ENCODE results near the gene PIK3IP1.

Gene PIK3IP1

DNA sequence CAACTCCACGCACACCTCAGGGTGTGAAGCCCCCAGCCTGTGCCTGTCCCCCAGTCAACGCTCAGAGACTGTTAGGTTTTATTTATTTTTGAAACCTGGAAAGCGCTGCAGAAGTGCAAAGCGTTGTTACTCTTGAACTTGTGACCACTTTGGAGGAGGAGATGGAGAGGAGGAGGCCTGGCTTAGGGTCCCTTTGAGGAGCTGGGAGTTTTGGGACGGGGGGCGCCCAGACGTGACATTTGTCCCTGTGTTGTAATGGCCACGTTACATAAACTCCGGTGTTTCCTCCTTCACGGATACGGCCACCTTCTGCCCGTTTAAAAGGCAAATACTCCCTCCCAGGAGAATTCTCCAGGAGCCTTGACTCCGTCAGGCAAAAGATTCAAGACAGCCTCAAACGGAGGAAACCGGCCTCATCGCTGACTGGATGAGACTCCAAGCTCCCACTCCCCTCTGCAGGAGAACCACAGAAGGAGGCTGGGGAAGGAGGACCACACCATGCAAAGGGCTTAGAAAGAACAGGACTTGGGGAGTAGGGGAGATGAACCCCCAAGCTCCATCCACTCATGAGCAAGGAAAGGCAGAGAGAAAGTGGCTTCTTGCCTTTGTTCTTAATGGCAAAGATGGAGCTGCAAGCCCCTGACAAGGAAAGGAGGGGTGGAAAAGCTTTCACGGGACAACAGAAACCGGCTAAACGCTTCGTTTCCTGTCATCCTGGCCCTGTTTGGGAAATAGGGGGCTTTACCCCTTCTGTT is 630 bp downstream of the PIK3IP1 start:
- peak overlapping the region; percentile 53 for H3K4me3 ChIP-seq (ENCODE audit: insufficient read depth, low read length, poor library complexity, severe bottlenecking)
- H3K36me3 ChIP-seq (ENCODE audit: low read length), result no peaks in the 10 kb centered on the region
- H4K20me1 ChIP-seq (ENCODE audit: low read depth, low read length), result no peaks in the 10 kb centered on the region
- peak overlapping the region; percentile 100 for H3K4me2 ChIP-seq (ENCODE audit: low read depth, low read length, poor library complexity, severe bottlenecking)
- no peaks in the 10 kb centered on the region for H3K9me2 ChIP-seq (replicated peaks; ENCODE audit: insufficient read depth, low read length)
- H3K27me3 ChIP-seq (ENCODE audit: low read length), result no peaks in the 10 kb centered on the region
- TF ChIP-seq EZH2phosphoT487 (conservative IDR thresholded peaks at IDR 0.05; ENCODE audit: low read length), result no peak
- TF ChIP-seq, protein P1, sequence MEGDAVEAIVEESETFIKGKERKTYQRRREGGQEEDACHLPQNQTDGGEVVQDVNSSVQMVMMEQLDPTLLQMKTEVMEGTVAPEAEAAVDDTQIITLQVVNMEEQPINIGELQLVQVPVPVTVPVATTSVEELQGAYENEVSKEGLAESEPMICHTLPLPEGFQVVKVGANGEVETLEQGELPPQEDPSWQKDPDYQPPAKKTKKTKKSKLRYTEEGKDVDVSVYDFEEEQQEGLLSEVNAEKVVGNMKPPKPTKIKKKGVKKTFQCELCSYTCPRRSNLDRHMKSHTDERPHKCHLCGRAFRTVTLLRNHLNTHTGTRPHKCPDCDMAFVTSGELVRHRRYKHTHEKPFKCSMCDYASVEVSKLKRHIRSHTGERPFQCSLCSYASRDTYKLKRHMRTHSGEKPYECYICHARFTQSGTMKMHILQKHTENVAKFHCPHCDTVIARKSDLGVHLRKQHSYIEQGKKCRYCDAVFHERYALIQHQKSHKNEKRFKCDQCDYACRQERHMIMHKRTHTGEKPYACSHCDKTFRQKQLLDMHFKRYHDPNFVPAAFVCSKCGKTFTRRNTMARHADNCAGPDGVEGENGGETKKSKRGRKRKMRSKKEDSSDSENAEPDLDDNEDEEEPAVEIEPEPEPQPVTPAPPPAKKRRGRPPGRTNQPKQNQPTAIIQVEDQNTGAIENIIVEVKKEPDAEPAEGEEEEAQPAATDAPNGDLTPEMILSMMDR (IDR thresholded peaks at IDR 0.05; ENCODE audit: insufficient read depth, low read length, poor library complexity, severe bottlenecking), result no peak
- peak overlapping the region; percentile 97 for H3K27ac ChIP-seq (ENCODE audit: low read depth, low read length)
- H2AFZ ChIP-seq (ENCODE audit: low read depth, low read length, severe bottlenecking), result peak overlapping the region; percentile 23
- H3K79me2 ChIP-seq (ENCODE audit: insufficient read depth, low read length), result no peaks in the 10 kb centered on the region
- H3F3A ChIP-seq (ENCODE audit: insufficient read depth), result peaks cover 46% of the 10 kb centered on the region
- H3K9ac ChIP-seq (ENCODE audit: low read length), result peak overlapping the region; percentile 75
- no peaks in the 10 kb centered on the region for H3K9me3 ChIP-seq (ENCODE audit: insufficient read depth, low read length)

DNA sequence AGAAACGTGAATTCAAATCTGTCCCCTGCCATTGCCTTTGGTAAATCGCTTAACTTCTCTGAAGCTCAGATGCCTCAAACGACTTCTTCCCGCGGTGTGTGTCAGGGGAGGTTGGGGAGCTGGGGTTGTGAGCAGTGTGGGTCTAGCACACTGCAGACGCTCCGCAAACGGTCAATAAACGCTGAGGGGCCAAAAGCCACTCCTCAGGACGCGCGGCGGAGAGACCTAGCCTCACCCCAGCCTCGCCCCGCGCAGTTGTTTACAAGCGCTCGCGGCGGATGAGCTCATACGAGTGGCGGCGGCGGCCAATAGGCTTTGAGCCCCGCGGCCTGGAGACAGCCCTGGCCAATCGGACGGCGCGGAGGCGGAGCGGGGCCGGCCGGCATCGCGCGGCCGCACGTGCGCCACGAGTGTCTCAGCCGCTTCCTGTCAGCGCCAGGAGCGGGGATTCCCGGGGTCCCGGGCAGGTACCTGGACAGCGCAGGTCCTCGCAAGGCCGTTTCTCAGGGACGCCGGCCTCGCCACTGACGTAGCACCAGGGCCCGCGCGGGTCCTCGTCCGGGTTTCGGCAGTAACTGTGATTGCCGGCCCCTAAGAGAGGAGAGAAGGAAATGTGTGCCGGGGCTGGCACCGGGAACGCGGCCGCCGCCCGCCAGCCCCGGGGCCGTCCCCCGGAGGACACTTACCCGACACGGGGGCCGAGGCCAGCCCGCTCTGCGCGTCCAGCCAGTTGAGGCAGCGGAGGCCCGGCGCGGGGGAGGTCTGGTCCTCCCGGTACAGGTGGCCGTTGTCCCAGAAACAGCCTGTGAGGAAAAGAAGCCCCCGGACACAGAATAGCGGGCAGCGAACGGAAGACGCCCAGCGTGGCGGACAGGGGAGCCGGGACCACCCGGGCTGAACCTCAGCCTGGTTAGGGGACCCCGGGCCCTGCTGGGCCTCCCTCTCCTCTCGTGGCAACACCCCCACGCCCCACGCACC is 1.5 kb downstream of the PIK3IP1 start:
- H3K36me3 ChIP-seq (ENCODE audit: low read length), result no peaks in the 10 kb centered on the region
- TF ChIP-seq, protein P1 (IDR thresholded peaks at IDR 0.05; ENCODE audit: insufficient read depth, low read length, poor library complexity, severe bottlenecking), result no peak
- no peak for TF ChIP-seq EZH2phosphoT487 (conservative IDR thresholded peaks at IDR 0.05; ENCODE audit: low read length)
- H3K4me2 ChIP-seq (ENCODE audit: low read depth, low read length, poor library complexity, severe bottlenecking), result peak overlapping the region; percentile 100
- H3F3A ChIP-seq (ENCODE audit: insufficient read depth), result peaks cover 46% of the 10 kb centered on the region
- no peaks in the 10 kb centered on the region for H3K27me3 ChIP-seq (ENCODE audit: low read length)
- peak overlapping the region; percentile 97 for H3K27ac ChIP-seq (ENCODE audit: low read depth, low read length)
- H2AFZ ChIP-seq (ENCODE audit: low read depth, low read length, severe bottlenecking), result peak overlapping the region; percentile 61
- peak overlapping the region; percentile 72 for H3K4me3 ChIP-seq (ENCODE audit: insufficient read depth, low read length, poor library complexity, severe bottlenecking)
- H3K9ac ChIP-seq (ENCODE audit: low read length), result peak overlapping the region; percentile 75
- H3K9me3 ChIP-seq (ENCODE audit: insufficient read depth, low read length), result no peaks in the 10 kb centered on the region
- H3K9me2 ChIP-seq (replicated peaks; ENCODE audit: insufficient read depth, low read length), result no peaks in the 10 kb centered on the region
- no peaks in the 10 kb centered on the region for H4K20me1 ChIP-seq (ENCODE audit: low read depth, low read length)
- no peaks in the 10 kb centered on the region for H3K79me2 ChIP-seq (ENCODE audit: insufficient read depth, low read length)

DNA sequence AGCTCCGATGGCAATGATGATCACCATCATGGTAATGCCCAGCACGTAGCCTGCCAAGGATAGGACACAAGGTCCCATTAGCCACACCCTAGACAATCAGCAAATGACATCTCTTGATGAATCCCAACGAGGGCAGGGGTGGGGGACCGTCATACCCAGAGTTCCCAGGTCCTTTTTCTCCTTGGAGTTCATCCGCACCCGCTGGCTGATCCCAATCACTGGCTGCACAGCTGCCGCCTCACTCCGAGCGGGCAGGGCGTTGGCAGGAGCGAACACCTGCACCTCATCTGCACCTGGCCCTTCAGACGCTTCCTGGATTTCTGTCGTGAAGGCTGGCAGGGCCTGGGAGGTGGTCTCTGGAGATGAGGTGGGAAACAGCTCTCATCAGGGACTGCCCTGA is 2.9 kb downstream of the PIK3IP1 start:
- Histone ChIP-seq H3K9me3 (ENCODE audit: insufficient read depth, low read length) (no peaks in the 10 kb centered on the region), H3K4me3 (ENCODE audit: insufficient read depth, low read length, poor library complexity, severe bottlenecking) (peak overlapping the region; percentile 72), H3K27ac (ENCODE audit: low read depth, low read length) (peak overlapping the region; percentile 97), H3K27me3 (ENCODE audit: low read length) (no peaks in the 10 kb centered on the region), H3F3A (ENCODE audit: insufficient read depth) (peaks cover 44% of the 10 kb centered on the region), H3K4me2 (ENCODE audit: low read depth, low read length, poor library complexity, severe bottlenecking) (peak overlapping the region; percentile 100), H3K79me2 (ENCODE audit: insufficient read depth, low read length) (no peaks in the 10 kb centered on the region), H2AFZ (ENCODE audit: low read depth, low read length, severe bottlenecking) (no peak overlapping the region), H4K20me1 (ENCODE audit: low read depth, low read length) (no peaks in the 10 kb centered on the region), H3K9ac (ENCODE audit: low read length) (peak overlapping the region; percentile 75), H3K36me3 (ENCODE audit: low read length) (no peaks in the 10 kb centered on the region), H3K9me2 (replicated peaks; ENCODE audit: insufficient read depth, low read length) (no peaks in the 10 kb centered on the region)
- TF ChIP-seq, protein P1 (IDR thresholded peaks at IDR 0.05; ENCODE audit: insufficient read depth, low read length, poor library complexity, severe bottlenecking), result no peak

Measured in SU-DHL-6 (cell line).